ENCODE measurements around the gene LACTBL1.
"Not testable (repeated sequence)": the region's sequence is repeated elsewhere in the genome, so short reads cannot be mapped to it uniquely, and the experiment has no call there.

LACTBL1 gene, protein sequence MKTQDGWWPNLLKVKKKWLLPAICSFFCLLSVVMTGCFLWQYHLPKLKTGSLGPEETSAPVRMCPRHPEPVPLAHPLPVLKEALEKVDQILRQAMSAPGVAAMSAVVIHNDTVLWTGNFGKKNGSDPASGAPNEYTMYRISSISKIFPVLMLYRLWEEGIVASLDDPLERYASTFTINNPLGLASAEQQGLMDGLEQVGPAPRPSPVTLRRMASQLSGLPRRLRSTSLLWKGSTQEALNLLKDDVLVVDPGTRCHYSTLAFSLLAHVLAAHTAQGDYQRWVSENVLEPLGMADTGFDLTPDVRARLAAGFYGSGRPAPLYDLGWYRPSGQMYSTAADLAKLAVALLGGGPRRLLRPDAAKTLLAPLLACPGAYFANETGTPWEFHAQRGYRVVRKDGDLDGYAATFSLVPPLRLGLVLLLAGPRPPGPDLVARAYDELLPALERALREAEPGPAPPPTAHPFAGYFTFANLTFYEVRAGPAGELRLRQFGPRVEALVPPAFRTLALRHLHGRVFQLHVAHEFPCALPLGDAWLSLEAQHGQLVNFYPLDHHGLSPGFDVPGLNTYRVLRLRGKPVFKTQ

DNA sequence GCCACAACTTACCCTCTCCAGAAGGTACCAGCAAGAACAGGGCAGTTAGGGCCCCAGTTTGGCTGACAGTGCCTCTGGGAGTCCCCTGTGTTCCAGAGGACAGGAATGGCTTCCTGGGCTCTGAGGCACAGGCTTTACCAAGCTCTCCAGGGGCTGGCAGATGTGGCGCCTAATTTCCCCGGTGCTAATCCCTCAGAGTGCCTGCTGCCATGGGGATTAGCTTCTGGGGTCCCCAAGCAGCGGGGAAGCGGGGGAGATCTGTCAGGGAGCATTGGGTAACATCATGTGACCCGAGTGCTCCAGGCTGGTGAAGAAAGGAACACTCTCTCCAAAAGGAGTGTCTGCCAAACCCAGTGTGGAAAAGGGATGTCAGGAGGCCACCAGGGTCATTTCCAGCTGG is at the start of gene LACTBL1:
Gene LACTBL1, minus strand, starts transcription at position 107 of the 400 bp plus-strand sequence. CDS start 550 bp downstream, outside the sequence.
- no peak for DNase-seq

GRCh38 chr1:23021834-23022233 is 49.2 kb upstream of the LACTBL1 start:
- DNase-seq: no peak

DNA sequence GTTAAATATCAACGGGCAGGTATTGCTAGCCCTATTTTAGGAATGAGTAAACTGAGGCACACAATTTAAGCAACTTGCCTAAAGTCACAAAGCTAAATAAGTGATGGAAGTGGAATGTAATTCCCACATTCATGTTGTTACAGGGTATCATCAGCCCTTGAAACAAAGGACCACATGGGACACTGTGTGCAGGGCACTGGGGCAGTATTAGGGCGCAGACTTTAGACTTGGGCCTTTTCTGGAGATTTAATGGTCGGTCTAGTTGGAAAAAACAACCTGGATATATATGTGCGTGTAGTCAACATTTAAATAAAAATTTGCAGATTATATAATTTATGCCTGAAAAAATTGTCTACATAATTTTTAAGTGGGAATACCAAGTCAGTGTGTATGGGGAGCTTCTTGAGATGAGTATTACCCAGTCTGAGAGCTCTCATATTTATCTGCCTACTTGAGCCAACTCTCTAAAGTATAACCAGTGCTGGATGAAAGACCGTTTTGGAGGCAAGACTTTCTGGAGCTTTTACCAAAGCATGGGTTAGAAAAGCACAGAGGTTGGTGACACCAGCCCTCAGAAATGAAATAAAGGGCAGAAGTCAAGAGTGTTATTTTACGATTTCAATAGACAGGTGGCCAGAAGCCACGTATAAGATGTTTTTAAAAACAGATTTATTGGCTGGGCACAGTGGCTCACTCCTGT is 48.2 kb upstream of the LACTBL1 start:
- no peak for DNase-seq

GRCh38 chr1:23019863-23020625 is 47.4 kb upstream of the LACTBL1 start:
- peak; percentile 32 for DNase-seq

GRCh38 chr1:23019094-23019862 is 46.6 kb upstream of the LACTBL1 start, which contains the start of gene KDM1A:
KDM1A (plus strand) TSS chr1:23019468; CDS start chr1:23019597, 129 bp downstream.
- DNase-seq: peak; percentile 97

GRCh38 chr1:23018661-23019093 is 46.0 kb upstream of the LACTBL1 start:
- DNase-seq: no peak

GRCh38 chr1:23013657-23014056 is 41.0 kb upstream of the LACTBL1 start:
- DNase-seq: no peak

DNA sequence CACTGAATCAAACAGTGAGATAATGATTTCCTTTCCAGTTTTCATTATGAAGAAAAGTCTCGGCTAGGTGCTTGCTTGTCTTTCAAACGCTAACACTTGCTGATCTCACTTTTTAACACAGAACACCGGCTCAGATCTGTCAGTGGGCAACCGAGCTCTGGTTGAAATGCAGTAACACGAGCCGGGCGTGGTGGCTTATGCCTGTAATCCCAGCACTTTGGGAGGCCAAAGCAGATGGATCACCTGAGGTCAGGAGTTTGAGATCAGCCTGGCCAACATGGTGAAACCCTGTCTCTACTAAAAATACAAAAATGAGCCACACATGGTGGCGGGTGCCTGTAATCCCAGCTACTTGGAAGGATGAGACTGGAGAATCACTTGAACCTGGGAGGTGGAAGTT is 37.4 kb upstream of the LACTBL1 start:
- DNase-seq: not testable (repeated sequence)

GRCh38 chr1:23008901-23009300 is 36.2 kb upstream of the LACTBL1 start:
- DNase-seq: no peak

GRCh38 chr1:23007106-23007505 is 34.4 kb upstream of the LACTBL1 start:
- DNase-seq: no peak

GRCh38 chr1:23004769-23005168 is 32.1 kb upstream of the LACTBL1 start:
- DNase-seq: not testable (repeated sequence)

- DNase-seq: no peak
Observed at GRCh38 chr1:23004112-23004511, 31.4 kb upstream of the LACTBL1 start.

DNA sequence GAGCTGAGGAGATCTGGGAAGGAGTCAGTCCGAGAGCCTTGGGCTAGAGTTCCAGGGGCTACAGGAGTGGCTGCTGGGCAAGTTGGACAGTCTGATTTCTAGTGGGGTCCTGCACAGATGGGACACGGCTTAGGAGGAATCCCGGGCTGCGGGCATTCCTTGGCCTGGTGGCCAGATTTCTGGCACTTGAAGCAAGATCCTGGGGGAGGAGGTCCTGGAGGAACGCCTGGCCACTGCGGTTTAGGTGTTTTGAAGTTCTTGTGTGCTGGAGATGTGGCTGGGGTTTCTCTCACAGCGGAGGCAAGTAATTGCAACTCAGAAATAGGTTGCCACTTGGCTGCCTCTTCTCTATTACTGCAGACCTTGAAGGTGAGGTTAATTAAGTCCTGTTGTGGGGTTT is 29.6 kb upstream of the LACTBL1 start:
- not testable (repeated sequence) for DNase-seq

DNA sequence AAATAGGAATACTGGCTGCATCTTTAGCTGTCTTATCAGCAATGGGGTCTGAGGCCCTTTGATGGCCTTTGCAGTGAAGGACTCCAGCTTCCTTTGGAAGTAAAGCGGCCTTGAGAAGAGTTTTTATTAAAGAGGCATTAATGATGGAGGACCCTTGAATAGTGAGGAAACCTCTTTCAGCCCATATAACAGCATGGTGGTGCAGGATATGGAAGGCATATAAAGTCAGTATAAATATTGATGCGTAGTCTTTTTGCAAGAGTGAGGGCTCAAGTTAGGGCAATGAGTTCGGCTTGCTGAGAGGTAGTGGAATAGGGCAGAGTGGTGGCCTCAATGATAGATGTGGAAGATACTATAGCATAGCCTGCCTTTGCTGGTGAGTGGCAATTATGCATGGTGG is 27.5 kb upstream of the LACTBL1 start:
- not testable (repeated sequence) for DNase-seq

GRCh38 chr1:22997528-22997927 is 24.9 kb upstream of the LACTBL1 start:
- DNase-seq: not testable (repeated sequence)

DNA sequence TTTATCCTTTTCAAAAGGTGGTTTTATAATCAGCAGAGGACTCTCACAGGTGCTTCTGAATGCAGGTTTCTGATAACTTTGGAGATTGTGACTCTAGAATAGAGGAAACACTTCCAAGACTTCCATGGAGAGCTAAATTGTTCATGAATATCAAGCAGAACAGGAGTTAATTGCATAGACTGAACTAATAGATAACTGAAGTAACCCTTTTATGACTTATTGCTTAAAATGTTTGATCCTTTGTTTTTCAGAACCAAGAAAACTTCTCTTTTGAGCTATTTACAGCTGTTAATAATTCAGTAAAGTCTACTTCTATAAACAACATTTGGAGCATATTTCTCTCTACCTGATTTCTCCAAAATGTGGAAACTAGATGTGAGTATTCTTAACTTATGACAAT is 23.1 kb upstream of the LACTBL1 start:
- no peak for DNase-seq

DNA sequence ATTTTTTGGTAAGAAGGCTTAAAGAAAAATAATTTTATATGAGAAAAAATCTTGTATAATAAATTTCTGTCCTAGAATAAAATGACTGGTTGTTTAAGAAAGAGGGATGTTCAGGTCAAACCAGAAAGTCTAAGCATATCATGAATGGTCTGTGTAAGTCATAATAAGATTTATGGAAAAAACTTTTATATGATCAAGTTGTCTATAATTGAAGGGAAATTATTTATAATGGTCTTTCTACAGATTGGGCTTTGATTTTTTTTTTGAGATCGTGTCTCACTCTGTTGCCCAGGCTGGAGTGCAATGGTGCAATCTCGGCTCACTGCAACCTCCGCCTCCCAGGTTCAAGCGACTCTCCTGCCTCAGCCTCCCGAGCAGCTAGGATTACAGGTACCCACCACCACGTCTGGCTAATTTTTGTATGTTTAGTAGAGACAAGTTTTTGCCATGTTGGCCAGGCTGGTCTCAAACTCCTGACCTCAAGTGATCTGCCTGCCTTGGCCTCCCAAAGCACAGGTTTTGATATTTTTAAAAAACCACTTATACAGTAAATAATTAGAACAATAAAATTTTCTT is 20.6 kb upstream of the LACTBL1 start:
- DNase-seq: not testable (repeated sequence)

DNA sequence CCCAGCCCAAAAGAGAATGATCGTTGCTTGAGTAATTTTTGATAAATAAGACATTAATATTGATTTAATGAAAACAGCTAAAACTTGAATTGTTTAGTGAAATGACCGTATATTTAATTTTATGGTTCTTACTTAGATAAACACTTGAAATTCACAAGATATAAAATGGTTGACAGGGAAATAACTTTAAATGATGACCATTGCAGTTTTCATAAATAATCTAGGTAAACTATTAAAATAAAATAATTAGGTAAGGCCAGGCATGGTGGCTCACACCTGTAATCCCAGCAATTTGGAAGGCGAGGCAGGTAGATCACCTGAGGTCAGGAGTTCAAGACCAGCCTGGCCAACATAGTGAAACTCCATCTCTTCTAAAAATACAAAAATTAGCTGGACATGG is 19.7 kb upstream of the LACTBL1 start:
- not testable (repeated sequence) for DNase-seq

- DNase-seq: no peak
Observed at GRCh38 chr1:22983944-22984343, 11.3 kb upstream of the LACTBL1 start.

GRCh38 chr1:22980471-22980790 is 7.8 kb upstream of the LACTBL1 start:
- not testable (repeated sequence) for DNase-seq

DNA sequence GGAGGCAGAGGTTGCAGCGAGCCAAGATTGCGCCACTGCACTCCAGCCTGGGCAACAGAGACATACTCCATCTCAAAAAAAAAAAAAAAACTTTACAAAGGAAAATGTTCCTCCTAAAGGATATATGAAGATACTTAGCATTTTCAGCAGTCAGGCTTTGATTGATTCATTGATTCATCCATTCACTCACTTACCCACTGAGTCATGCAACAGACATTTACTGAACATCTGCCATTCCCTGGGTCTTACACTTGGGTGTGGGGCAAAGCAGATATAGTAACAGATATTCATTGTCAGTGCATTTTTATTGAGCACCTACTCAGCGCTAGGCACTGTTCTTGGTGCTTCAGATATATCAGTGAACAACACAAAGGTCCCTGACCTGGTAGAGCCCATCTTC is 5.6 kb upstream of the LACTBL1 start:
- no peak for DNase-seq
